Measurements from ENCODE around the gene ANKRD13C.

The ANKRD13C gene

DNA sequence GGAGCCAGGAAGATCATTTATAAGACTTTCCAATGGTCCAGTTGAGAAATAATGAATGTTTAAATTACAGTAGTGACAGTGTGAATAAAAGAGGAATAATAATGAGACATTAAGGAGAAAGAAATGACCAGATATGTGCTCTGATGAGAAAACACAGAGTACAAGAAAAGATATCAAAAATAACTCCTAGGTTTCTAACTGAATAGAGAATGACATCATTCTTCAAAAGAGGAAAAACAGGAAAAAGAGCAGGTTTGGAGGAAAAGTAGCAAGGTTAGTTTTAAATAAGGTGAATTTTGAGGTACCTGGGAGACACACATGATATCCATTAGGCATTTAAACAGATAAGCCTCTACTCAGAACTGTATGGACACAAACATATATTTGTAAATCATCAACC lies 55.0 kb downstream of the ANKRD13C start:
- DNase-seq (ENCODE audit: low spot score): no peak
- FAIRE-seq: no peak

DNA sequence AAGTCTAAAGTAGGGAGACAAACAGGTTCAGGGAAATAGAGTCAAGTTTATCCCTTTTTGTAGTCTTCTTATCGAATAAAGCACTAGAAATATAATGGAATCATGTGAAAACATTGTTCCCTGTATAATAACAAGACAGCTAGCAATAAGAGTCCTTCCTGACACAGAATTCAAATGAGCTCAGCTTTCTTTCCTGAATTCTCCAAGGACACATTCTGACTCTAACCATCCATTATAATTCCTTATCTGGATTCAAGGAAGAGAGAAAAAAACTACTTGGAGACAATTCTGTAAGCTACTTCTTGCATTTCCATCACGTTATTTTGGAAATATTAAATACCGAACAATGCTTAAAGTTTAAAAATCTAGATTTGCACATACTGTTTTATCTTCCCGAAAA lies 58.8 kb downstream of the ANKRD13C start:
- FAIRE-seq: no peak
- no peak for DNase-seq (ENCODE audit: low spot score)

GRCh38 chr1:70293186-70293843 lies 61.2 kb downstream of the ANKRD13C start:
- FAIRE-seq: no peak
- DNase-seq (ENCODE audit: low spot score): no peak

DNA sequence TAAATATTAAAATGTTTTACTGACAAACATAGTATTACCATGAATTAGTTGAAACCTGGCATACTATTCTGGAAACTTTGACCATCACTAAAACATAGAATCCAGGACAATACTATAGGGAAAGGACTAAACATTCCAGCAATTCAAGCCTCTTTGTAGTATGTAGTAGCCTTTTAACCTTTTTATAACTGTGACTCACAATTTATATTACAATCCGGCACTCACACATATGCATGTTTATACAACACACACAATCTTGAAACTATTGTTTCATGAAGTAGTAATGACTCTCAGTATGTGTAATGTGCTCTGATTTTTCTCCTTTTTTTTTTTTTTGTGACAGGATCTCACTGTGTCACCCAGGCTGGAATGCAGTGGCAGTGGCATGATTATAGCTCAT lies 64.3 kb downstream of the ANKRD13C start:
- DNase-seq (ENCODE audit: low spot score): no peak
- no peak for FAIRE-seq

DNA sequence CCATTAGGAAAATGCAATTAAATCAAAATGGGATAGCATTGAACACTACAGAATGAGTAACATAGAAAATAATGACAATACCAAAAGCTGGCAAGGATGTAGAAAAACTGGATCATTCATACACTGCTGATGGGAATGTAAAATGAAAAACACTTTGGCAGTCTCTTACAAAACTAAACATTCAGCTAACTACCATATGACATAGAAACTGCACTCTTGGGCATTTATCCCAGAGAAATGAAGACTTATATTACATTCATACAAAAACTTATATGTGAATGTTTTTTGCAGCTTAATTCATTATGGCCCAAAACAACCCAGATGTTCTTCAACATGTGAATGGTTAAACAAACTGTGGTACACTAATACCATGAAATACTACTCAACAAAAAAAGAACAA lies 66.4 kb downstream of the ANKRD13C start:
- no peak for FAIRE-seq
- no peak for DNase-seq (ENCODE audit: low spot score)

GRCh38 chr1:70286453-70286852 lies 68.1 kb downstream of the ANKRD13C start:
- DNase-seq (ENCODE audit: low spot score): no peak
- FAIRE-seq: no peak

- FAIRE-seq (no peak), DNase-seq (ENCODE audit: low spot score) (no peak)
Observed at GRCh38 chr1:70284366-70284765, 70.2 kb downstream of the ANKRD13C start.

DNA sequence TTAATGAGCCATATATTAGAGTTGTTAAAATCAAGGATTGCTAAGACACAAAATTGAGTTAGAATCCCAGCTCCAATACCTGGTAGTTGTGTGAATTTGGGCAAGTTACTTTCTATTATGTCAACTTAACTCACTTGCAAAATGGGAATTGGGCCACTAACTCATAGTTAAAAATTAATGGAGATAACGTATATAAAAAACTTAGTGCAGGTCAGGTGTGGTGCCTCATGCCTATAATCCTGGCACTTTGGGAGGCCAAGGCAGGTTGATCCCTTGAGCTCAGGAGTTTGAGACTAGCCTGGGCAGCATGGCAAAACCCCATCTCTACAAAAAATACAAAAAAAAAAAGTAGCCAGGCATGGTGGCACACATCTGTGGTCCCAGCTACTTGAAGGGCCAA lies 75.8 kb downstream of the ANKRD13C start:
- FAIRE-seq (no peak), DNase-seq (ENCODE audit: low spot score) (no peak)

DNA sequence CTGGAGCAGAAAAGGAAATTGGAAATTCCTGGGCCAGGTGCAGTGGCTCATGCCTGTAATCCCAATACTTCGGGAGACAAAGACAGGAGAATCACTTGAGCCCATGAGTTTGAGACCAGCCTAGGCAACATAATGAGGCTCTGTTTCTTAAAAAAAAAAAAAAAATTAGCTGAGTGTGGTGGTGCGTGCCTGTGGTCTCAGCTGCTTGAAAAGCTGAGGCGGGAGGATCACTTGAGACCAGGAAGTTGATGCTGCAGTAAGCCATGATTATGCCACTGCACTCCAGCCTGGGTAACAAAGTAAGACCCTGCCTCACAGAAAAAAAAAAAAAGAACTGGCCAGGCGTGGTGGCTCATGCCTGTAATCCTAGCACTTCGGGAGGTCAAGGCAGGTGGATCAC lies 76.6 kb downstream of the ANKRD13C start:
- DNase-seq (ENCODE audit: low spot score): no peak
- FAIRE-seq: no peak

- no peak for FAIRE-seq
Observed at GRCh38 chr1:70265946-70266345, 88.6 kb downstream of the ANKRD13C start.

DNA sequence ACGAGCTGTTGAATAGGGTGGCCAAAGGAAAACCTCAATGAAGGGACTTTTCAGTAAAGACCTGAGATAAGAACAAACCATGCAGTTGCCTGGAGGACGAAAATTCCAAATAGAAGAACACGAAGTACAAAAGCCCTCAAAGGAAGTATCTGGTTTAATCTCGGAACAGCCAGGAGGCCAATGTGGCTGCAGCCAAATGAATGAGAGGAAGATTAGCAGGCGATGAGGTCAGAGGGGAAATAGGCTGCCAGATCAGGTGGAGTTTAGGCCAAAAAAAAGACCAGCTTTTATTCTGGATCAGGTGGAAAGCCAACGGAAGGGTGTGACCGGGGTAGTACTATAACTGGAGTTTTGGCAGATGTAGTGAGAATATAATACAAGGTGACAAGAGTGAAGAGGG lies 89.7 kb downstream of the ANKRD13C start:
- FAIRE-seq (no peak), DNase-seq (ENCODE audit: low spot score) (no peak)

More at GRCh38 chr1:70265946-70266345, 88.6 kb downstream of the ANKRD13C start:
- no peak for DNase-seq (ENCODE audit: low spot score)

- FAIRE-seq: no peak
- DNase-seq (ENCODE audit: low spot score): no peak
Observed at GRCh38 chr1:70256664-70257063, 97.9 kb downstream of the ANKRD13C start.

GRCh38 chr1:70248729-70249128 lies 105.8 kb downstream of the ANKRD13C start:
- DNase-seq (ENCODE audit: low spot score) (no peak), FAIRE-seq (no peak)

DNA sequence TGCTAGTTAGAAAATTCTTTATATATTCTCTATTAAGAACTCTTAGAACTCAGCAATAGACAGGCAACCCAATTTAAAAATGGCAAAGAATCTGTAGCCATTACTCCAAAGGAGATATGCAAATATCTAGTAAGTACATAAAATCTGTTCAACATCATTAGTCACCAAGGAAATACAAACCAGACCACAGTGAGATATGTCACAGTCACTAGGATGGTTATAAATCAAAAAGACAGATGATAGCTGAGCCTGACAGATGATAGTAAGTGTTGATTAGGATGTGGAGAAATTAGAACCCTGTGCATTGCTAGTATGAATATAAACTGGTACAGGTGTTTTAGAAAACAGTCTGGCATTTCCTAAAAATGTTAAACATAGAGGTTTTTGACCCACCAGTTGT lies 106.8 kb downstream of the ANKRD13C start:
- no peak for FAIRE-seq
- DNase-seq (ENCODE audit: low spot score): no peak

DNA sequence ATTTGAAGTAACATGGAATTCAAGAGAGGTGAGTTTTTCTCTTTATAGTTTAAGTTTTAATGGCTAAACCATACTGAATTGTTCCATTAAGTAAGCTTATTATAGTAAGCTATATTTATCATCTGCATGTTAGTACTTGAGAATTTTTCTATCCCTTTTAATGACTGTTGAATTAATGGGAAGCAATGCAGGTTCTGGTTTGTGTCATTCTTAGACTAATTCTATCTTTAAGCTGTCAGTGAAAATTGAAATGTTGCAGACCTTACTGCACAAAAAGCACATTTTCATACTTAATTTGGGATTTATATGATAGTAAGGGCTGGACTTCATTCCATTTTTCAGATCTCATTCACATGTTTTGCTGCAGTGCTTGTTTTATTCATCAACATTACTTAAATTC lies 107.4 kb downstream of the ANKRD13C start:
- DNase-seq (ENCODE audit: low spot score) (no peak), FAIRE-seq (no peak)

DNA sequence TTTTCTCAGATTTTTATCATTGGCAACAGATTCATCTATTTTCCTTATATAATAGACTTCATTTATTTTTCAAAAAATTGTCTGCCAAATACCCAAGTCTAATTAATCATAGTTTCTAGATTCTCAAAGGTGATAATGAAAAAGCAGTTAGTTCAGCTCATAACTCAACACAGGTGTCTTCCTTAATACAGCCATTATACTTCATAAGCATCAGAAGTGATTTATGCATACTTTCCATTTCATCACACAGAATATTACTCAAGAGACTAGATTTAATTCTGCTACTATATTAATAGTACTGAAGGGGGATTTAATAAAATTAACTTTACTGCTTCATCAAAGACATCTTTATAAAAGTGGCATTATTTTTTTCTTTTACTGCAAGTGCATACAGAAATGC lies 114.6 kb downstream of the ANKRD13C start:
- no peak for FAIRE-seq
- no peak for DNase-seq (ENCODE audit: low spot score)

GRCh38 chr1:70234733-70235132 lies 119.8 kb downstream of the ANKRD13C start:
- DNase-seq (ENCODE audit: low spot score) (no peak), FAIRE-seq (no peak)

DNA sequence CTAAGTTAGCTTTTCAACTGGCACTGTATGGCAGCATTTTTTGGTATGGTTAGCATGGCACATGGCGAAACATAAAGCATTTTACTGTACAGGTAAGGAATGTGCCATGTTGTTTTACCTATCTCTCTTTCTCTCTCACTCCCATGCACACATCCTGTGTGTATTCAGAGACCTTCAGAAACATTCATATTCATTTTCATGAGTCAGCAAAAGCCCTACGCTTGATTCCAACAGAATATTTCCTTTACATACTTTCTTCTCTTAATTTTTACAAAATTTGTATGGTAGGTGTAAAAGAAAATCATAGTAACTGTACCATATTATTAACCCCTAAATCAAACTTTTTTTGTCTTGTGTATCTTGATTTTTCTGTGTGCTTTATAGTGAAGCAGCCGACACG lies 123.0 kb downstream of the ANKRD13C start:
- FAIRE-seq: no peak
- no peak for DNase-seq (ENCODE audit: low spot score)

DNA sequence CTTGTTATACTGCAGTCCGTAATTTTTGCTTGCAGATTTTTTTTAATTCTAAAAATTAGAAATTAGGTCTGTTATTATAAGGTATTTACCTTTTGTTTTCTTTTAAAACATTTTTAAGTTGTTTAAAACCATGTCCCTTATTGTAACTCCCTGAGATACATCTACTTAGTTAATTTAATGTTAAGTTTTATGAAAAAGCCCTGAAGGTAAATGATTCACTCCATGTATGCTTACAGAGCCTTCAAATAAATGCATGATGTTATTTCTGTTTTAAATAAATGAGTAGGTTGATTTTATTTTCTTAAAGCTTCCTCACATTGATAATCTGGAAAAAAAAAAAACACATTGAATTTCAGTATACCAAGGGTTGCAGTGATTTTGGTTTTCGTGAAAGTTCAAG lies 125.9 kb downstream of the ANKRD13C start:
- DNase-seq (ENCODE audit: low spot score): no peak
- no peak for FAIRE-seq

GRCh38 chr1:70227439-70227838 lies 127.1 kb downstream of the ANKRD13C start:
- FAIRE-seq (no peak), DNase-seq (ENCODE audit: low spot score) (no peak)

DNA sequence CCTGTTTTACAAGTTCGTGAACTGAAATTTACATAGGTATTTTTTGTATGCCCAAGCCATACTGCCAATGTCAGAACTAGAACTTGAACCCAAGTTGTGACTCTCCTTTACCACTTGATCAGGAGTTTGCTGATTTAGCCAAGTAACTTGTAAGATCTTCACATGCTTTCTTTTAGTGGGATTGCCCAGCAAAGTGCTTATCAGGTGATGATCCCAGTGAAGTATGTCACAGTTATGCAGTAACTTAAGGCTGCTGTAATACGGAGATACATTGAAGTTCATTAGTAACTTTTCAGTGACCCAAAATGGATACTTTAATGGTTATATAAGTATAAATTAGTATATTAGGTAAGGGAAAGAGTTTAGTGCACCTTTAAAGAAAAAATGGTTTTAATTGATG lies 129.6 kb downstream of the ANKRD13C start:
- FAIRE-seq (no peak), DNase-seq (ENCODE audit: low spot score) (no peak)

GRCh38 chr1:70222716-70223235 lies 131.7 kb downstream of the ANKRD13C start:
- no peak for FAIRE-seq

GRCh38 chr1:70221238-70222121 lies 133.0 kb downstream of the ANKRD13C start, which contains the start of gene SRSF11:
TSS of gene SRSF11 (plus strand) at chr1:70221380. CDS start at chr1:70221637, 257 bp downstream.
- FAIRE-seq (peak; percentile 79), DNase-seq (ENCODE audit: low spot score) (peak; percentile 95)

More at GRCh38 chr1:70222716-70223235, 131.7 kb downstream of the ANKRD13C start:
- no peak for DNase-seq (ENCODE audit: low spot score)
